ENCODE measurements around the gene IGF2BP3.

IGF2BP3 gene

GRCh38 chr7:23358152-23358674 is 112.1 kb downstream of the IGF2BP3 start:
- DNase-seq (ENCODE audit: low read depth): no peak
- no peak overlapping the region for H3K4me3 ChIP-seq (ENCODE audit: low read length)
- TF ChIP-seq CTCF (conservative IDR thresholded peaks at IDR 0.05; ENCODE audit: low read length): no peak

- DNase-seq (ENCODE audit: low read depth): peak; percentile 23
- no peak overlapping the region for H3K4me3 ChIP-seq (ENCODE audit: low read length)
- TF ChIP-seq CTCF (conservative IDR thresholded peaks at IDR 0.05; ENCODE audit: low read length): peak; percentile 29
Measured at GRCh38 chr7:23357190-23358093, 112.8 kb downstream of the IGF2BP3 start.

- H3K4me3 ChIP-seq (ENCODE audit: low read length): no peak overlapping the region
- no peak for DNase-seq (ENCODE audit: low read depth)
Measured at GRCh38 chr7:23356726-23357125, 113.6 kb downstream of the IGF2BP3 start.

GRCh38 chr7:23356168-23356567 is 114.1 kb downstream of the IGF2BP3 start:
- no peak for TF ChIP-seq CTCF (conservative IDR thresholded peaks at IDR 0.05; ENCODE audit: low read length)
- H3K4me3 ChIP-seq (ENCODE audit: low read length): no peak overlapping the region
- no peak for DNase-seq (ENCODE audit: low read depth)

More at GRCh38 chr7:23356726-23357125, 113.6 kb downstream of the IGF2BP3 start:
- no peak for TF ChIP-seq CTCF (conservative IDR thresholded peaks at IDR 0.05; ENCODE audit: low read length)

- H3K4me3 ChIP-seq (ENCODE audit: low read length): no peak overlapping the region
- TF ChIP-seq CTCF (conservative IDR thresholded peaks at IDR 0.05; ENCODE audit: low read length): no peak
- no peak for DNase-seq (ENCODE audit: low read depth)
Measured at GRCh38 chr7:23353172-23353571, 117.1 kb downstream of the IGF2BP3 start.

- no peak for DNase-seq (ENCODE audit: low read depth)
- no peak overlapping the region for H3K4me3 ChIP-seq (ENCODE audit: low read length)
- no peak for TF ChIP-seq CTCF (conservative IDR thresholded peaks at IDR 0.05; ENCODE audit: low read length)
Measured at GRCh38 chr7:23350466-23350865, 119.8 kb downstream of the IGF2BP3 start.
